Putamen (tissue), 1 donor: ENCODE data around the gene CRTC3.

Source experiments
- DNase-seq: peaks from one replicate; pipeline ENCODE4 v3.0.0-alpha.2; 2016; ENCODE audit warnings: low spot score

CRTC3 gene

GRCh38 chr15:90593499-90594158 lies 63.9 kb downstream of the CRTC3 start:
- DNase-seq = no peak

GRCh38 chr15:90594301-90594738 lies 64.6 kb downstream of the CRTC3 start:
- no peak for DNase-seq

GRCh38 chr15:90595763-90596155 lies 66.0 kb downstream of the CRTC3 start:
- DNase-seq = no peak

- DNase-seq = peak; percentile 89
These were observed 67.2 kb downstream of the CRTC3 start for GRCh38 chr15:90596943-90597342.

- DNase-seq = no peak
These were observed 67.9 kb downstream of the CRTC3 start for GRCh38 chr15:90597577-90597976.

- DNase-seq = peak; percentile 67
These were observed 68.4 kb downstream of the CRTC3 start for GRCh38 chr15:90598031-90598577.

GRCh38 chr15:90598679-90599078 lies 69.0 kb downstream of the CRTC3 start:
- no peak for DNase-seq

- no peak for DNase-seq
These were observed 69.4 kb downstream of the CRTC3 start for GRCh38 chr15:90599116-90599515.

GRCh38 chr15:90599644-90600043 lies 69.9 kb downstream of the CRTC3 start:
- no peak for DNase-seq

- no peak for DNase-seq
These were observed 71.2 kb downstream of the CRTC3 start for GRCh38 chr15:90600954-90601353.

GRCh38 chr15:90603893-90604292 lies 74.2 kb downstream of the CRTC3 start:
- no peak for DNase-seq

- no peak for DNase-seq
These were observed 76.9 kb downstream of the CRTC3 start for GRCh38 chr15:90606641-90607040.

- DNase-seq = no peak
These were observed 77.6 kb downstream of the CRTC3 start for GRCh38 chr15:90607361-90607760.

GRCh38 chr15:90609242-90610180 lies 79.8 kb downstream of the CRTC3 start:
- no peak for DNase-seq

- DNase-seq = no peak
These were observed 80.5 kb downstream of the CRTC3 start for GRCh38 chr15:90610190-90610589.

- DNase-seq = no peak
These were observed 81.4 kb downstream of the CRTC3 start for GRCh38 chr15:90611157-90611556.

- no peak for DNase-seq
These were observed 87.4 kb downstream of the CRTC3 start for GRCh38 chr15:90617171-90617570.

- no peak for DNase-seq
These were observed 88.0 kb downstream of the CRTC3 start for GRCh38 chr15:90617668-90618097.

GRCh38 chr15:90618330-90619125 lies 88.8 kb downstream of the CRTC3 start:
- DNase-seq = no peak

GRCh38 chr15:90619468-90619867 lies 89.7 kb downstream of the CRTC3 start:
- DNase-seq = no peak

GRCh38 chr15:90619939-90620338 lies 90.2 kb downstream of the CRTC3 start:
- DNase-seq = no peak
